ENCODE data around the gene LTF.
"Not testable (repeated sequence)": the region's sequence is repeated elsewhere in the genome, so short reads cannot be mapped to it uniquely, and the experiment has no call there.

LTF gene

GRCh38 chr3:46412786-46413298 is 51.9 kb downstream of the LTF start:
- DNase-seq: no peak

GRCh38 chr3:46411271-46411670 is 53.4 kb downstream of the LTF start:
- no peak for DNase-seq

GRCh38 chr3:46410669-46411068 is 54.0 kb downstream of the LTF start:
- DNase-seq: no peak

- DNase-seq: no peak
These were observed 54.8 kb downstream of the LTF start for GRCh38 chr3:46409739-46410489.

GRCh38 chr3:46408853-46409252 is 55.9 kb downstream of the LTF start:
- DNase-seq: no peak

- DNase-seq: no peak
These were observed 56.7 kb downstream of the LTF start for GRCh38 chr3:46407970-46408369.

- DNase-seq: no peak
These were observed 57.7 kb downstream of the LTF start, which contains the start of the genes CCR5AS and CCRL2 for GRCh38 chr3:46406788-46407611. Gene CCR5AS (minus strand): TSS chr3:46407066. Gene CCRL2 (plus strand): TSS chr3:46407259. CDS start chr3:46408080, 821 bp downstream.

GRCh38 chr3:46406443-46406787 is 58.3 kb downstream of the LTF start:
- no peak for DNase-seq

- no peak for DNase-seq
These were observed 59.2 kb downstream of the LTF start for GRCh38 chr3:46405301-46406019.

- not testable (repeated sequence) for DNase-seq
These were observed 61.8 kb downstream of the LTF start for GRCh38 chr3:46402902-46403301.

- no peak for DNase-seq
These were observed 63.1 kb downstream of the LTF start for GRCh38 chr3:46401579-46401978.

- DNase-seq: no peak
These were observed 63.9 kb downstream of the LTF start for GRCh38 chr3:46400846-46401245.

- no peak for DNase-seq
These were observed 64.5 kb downstream of the LTF start for GRCh38 chr3:46400000-46400734.

- no peak for DNase-seq
These were observed 65.1 kb downstream of the LTF start for GRCh38 chr3:46399557-46399956.

GRCh38 chr3:46399098-46399497 is 65.6 kb downstream of the LTF start:
- DNase-seq: no peak

GRCh38 chr3:46398186-46398955 is 66.3 kb downstream of the LTF start:
- no peak for DNase-seq

GRCh38 chr3:46397111-46397510 is 67.6 kb downstream of the LTF start:
- DNase-seq: no peak

- DNase-seq: no peak
These were observed 68.8 kb downstream of the LTF start for GRCh38 chr3:46395766-46396530.

GRCh38 chr3:46395210-46395661 is 69.5 kb downstream of the LTF start:
- DNase-seq: no peak

GRCh38 chr3:46393554-46394434 is 70.9 kb downstream of the LTF start:
- DNase-seq: no peak

Measured in NCI-H1930 (cell line).